Kidney epithelial cell (primary cell): Measurements from ENCODE around the gene E2F1. TPM values are rescaled to one million over a fixed set of nuclear protein-coding genes. Genes with fewer than 3 reads are reported as not detected.

Experiments
- DNase-seq: peaks from one replicate; pipeline ENCODE4 v3.0.0-alpha.2; 2010; ENCODE audit warnings: low read depth
- H3K27me3 ChIP-seq: 2 replicates; pipeline ENCODE4 v1.6.0; 2011; ENCODE audit warnings: low read length; ENCODE audit not compliant: control insufficient read depth, insufficient read depth
- H3K36me3 ChIP-seq: 2 replicates; pipeline ENCODE4 v1.5.1; 2011; ENCODE audit warnings: low read length; ENCODE audit not compliant: control insufficient read depth, insufficient read depth
- H3K4me3 ChIP-seq: 2 replicates; pipeline ENCODE4 v1.5.1; 2011; ENCODE audit warnings: low read depth, mild to moderate bottlenecking, control low read depth, low read length
- total RNA-seq: library from RNA; depleted of rRNA; stranded (reverse); fragments of >200 nt; gene quantifications from 2 replicates; pipeline ENCODE4 v1.2.3, GENCODE V29; 2015
- TF ChIP-seq, protein P1 (sequence below): IDR thresholded peaks from 2 replicates; pipeline ENCODE4 v1.5.1; 2011; ENCODE audit warnings: mild to moderate bottlenecking, moderate library complexity, low read length, control low read depth, inconsistent platforms; ENCODE audit not compliant: insufficient read depth, poor library complexity, severe bottlenecking

E2F1 gene
- total RNA-seq, 1 donor from 2014 or later: 4.1 TPM

DNA sequence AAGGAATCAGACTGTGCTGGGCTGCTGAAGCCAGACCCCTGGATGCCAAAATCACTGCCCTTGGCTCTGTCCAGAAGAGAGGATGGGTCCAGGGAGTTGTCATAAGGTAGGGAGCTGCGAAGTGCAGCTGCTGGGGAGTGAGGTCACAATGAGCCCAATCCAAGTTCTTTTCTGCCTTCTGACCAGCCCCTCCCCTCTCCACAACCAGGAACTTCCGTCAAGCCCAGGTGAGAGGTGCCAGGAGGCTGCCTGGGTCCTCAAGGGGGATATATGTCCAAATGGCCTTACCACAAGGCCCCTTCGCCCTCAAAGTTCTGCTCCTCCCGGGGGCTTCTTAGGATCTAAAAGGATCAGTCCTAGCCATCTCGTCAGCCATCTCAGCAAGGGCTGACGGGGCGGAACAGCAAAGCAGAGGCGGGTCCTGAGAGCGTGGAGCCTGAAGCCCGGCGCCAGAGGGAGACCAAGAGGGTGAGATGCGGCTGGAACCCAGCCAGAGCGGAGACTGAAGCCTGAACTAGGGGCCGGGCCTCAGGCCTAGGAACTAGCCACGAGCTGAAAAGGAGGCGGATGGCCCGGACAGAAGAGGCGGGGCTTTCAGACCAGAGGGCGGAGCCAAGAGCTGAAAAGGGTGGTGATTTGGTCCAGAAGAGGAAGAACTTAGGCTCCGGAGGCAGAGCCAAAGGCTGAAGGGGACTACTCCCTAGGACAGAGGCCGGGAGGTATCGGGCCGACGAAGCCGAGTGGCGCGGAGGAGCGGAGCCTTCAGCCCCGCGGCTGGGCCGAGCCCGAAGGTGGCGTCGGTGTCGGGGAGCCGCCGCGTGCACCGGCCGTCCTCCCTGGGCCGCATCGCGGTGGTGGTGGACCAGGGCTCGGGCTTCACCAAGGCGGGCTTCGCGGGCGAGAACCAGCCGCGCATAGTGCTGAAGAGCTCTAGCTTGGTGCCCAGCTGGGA, 19.6 kb downstream of the E2F1 start, which contains the start of gene ACTL10:
TSS of gene ACTL10 (plus strand) at position 651 of the 952 bp plus-strand sequence. CDS start 555 bp downstream, outside the sequence.
- H3K27me3 ChIP-seq: no peaks in the 10 kb centered on the region
- TF ChIP-seq, protein P1, sequence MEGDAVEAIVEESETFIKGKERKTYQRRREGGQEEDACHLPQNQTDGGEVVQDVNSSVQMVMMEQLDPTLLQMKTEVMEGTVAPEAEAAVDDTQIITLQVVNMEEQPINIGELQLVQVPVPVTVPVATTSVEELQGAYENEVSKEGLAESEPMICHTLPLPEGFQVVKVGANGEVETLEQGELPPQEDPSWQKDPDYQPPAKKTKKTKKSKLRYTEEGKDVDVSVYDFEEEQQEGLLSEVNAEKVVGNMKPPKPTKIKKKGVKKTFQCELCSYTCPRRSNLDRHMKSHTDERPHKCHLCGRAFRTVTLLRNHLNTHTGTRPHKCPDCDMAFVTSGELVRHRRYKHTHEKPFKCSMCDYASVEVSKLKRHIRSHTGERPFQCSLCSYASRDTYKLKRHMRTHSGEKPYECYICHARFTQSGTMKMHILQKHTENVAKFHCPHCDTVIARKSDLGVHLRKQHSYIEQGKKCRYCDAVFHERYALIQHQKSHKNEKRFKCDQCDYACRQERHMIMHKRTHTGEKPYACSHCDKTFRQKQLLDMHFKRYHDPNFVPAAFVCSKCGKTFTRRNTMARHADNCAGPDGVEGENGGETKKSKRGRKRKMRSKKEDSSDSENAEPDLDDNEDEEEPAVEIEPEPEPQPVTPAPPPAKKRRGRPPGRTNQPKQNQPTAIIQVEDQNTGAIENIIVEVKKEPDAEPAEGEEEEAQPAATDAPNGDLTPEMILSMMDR: peak; percentile 51
- H3K4me3 ChIP-seq: peak within 1 kb of the TSS; percentile 50
- no peaks in the 10 kb centered on the region for H3K36me3 ChIP-seq
- peak; percentile 81 for DNase-seq

DNA sequence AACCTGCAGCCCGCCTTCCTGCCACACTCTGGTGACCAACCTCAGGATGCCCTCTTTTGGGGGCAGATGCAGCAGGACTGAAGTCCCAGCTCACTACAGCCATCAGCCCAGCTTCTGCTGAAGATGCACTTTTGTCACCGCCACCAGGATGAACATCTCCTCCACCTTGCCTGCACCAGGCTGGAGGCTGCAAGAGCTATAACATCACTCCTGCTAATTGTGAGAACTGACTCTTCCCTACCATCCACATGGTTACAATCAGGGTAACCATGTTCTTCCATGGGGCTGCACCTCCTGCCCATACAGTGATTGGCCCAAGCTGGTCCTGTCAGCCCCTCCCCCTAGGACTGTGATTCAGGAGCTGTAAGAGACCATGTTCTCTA, 21.4 kb downstream of the E2F1 start:
- DNase-seq: no peak
- H3K36me3 ChIP-seq: no peaks in the 10 kb centered on the region
- H3K27me3 ChIP-seq: no peaks in the 10 kb centered on the region
- TF ChIP-seq, protein P1: no peak
- no peak overlapping the region for H3K4me3 ChIP-seq

DNA sequence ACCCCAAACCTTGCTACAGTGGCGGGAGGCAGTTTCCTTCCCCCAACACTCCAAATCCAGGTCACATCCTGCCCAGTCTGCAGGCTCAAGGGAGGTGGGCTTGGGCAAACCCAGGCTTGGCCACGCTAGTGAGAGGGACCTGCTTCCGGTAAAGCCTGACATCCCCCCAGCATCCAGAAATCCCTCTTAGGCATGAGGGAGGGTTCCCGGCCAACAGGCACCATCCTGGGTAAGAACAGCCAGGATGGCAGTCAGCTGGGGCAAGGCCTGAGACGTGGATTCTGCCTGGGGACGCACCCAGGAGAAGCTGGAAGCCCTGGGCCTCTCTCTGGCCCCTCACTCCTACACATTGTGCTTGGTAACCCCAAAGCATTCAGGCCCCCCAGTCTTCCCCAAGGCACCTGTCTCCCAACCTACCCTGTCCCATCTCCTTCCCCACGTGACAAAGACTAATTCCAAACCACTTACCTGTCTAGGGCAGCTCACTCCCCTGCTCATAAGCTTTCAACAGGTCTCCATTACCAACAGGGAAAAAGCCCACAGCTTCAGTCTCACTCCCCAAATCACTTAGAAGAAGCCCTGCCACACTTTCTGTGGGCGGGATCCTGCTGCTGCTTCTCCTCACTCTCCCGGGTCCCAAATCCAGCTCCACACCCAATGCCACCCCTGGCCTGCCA, 22.0 kb downstream of the E2F1 start:
- TF ChIP-seq, protein P1: no peak
- DNase-seq: no peak
- H3K4me3 ChIP-seq: peak overlapping the region; percentile 82
- no peaks in the 10 kb centered on the region for H3K36me3 ChIP-seq
- H3K27me3 ChIP-seq: no peaks in the 10 kb centered on the region

DNA sequence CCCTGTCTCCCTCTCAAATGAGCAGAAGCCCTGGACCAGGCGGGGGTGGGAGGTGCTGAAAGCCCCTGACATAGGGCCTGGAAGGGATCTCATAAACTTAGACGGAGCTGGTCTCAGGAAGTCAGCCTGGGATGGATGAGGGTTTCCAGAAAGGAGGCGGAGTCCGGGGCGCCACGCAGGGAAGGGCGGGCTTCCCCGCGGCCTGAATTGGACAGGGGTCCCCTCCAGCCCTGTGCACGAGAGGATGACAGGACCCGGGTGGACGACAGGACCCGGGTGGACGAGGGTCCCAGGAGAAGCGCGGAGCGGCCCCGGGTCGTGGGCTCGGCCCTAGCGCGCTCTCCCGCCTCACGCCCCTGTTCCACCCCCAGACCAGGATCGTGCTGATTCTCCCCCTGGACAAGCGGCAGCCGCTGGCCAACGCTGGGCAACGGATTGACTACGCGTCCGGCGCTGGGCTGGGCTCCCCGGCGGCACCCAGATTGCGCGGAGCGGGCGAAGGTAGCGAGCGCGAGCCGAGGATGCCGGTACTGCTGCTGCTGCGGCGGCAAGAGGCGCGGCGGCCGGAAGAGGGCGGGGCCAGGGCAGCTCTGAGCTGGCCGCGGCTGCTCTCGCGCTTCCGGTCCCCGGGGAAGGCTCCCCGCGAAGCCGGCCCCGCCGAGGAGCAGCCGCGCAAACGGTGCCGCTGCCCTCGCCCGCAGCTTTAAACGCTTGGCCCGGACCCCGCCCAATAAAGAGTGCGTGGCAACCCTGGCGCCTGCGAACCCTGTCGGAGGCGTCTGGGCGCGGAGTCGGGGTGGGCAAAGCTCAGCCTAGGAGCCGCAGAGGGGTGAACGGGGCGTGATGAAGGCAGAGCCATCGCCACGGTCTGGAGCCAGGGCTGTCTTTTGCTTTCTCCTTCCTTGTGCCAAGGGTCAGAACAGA, 22.8 kb downstream of the E2F1 start:
- Histone ChIP-seq H3K27me3 (no peaks in the 10 kb centered on the region), H3K36me3 (no peaks in the 10 kb centered on the region), H3K4me3 (peak overlapping the region; percentile 82)
- TF ChIP-seq, protein P1: no peak
- DNase-seq: no peak

DNA sequence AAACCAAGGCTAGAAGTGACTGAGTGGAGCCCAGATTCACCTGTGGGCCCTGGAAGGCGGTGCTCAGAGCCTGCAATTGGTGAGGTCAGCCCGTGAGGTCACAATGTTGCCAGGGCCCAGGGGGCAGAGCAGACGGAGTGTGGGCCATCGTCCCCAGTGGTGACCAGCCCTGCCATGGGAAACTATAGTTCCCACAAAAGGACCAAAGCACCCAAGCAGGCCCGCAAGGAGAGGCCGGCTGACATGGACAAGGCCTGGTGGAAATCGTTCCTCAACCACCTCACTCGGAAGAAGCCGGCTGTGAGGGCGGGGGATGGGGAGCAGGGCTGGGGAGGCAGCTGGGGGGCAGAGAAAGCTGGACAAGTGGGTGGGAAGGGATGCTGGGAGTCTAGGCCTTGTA, 24.0 kb downstream of the E2F1 start, which contains the start of gene C20orf144:
TSS of gene C20orf144 (plus strand) at position 156 of the 400 bp plus-strand sequence. CDS start at position 175, 19 bp downstream.
- TF ChIP-seq, protein P1: no peak

More for the DNA sequence above, 24.0 kb downstream of the E2F1 start, which contains the start of gene C20orf144:
- Histone ChIP-seq H3K27me3 (no peaks in the 10 kb centered on the region), H3K36me3 (no peaks in the 10 kb centered on the region), H3K4me3 (peak within 1 kb of the TSS; percentile 82)
- no peak for DNase-seq
